H1 (cell line): ENCODE measurements around the gene NRN1L. TPM values are rescaled to one million over a fixed set of nuclear protein-coding genes. Genes with fewer than 3 reads are reported as not detected.

Experiments
- BCL11A ChIP-seq, 2 experiments: IDR thresholded peaks; one replicate each; pipeline ENCODE4 v1.6.1; 2011; ENCODE audit warnings: low read depth in 2 of 2, low read length in 2 of 2, mild to moderate bottlenecking in 2 of 2
- CTBP2 ChIP-seq: IDR thresholded peaks from 2 replicates; pipeline ENCODE4 v1.7.0; 2011; ENCODE audit warnings: borderline replicate concordance, mild to moderate bottlenecking, moderate library complexity, mixed read lengths, low read length; ENCODE audit not compliant: insufficient read depth, insufficient read length
- EP300 ChIP-seq, 2 experiments: IDR thresholded peaks; 1 replicate in 1 of 2; 2 replicates in 1 of 2; pipeline ENCODE4 v1.6.1; 2011 to 2012; ENCODE audit warnings: low read depth in 2 of 2, low read length in 2 of 2, mild to moderate bottlenecking in 2 of 2, borderline replicate concordance in 1 of 2, inconsistent platforms in 1 of 2, moderate library complexity in 1 of 2
- EZH2 ChIP-seq: fragments of 200-600 bp; sonication (generic); IDR thresholded peaks from 2 replicates; pipeline ENCODE4 v1.7.1; 2012; ENCODE audit warnings: low read depth, mild to moderate bottlenecking, moderate library complexity, low read length, inconsistent platforms; ENCODE audit not compliant: severe bottlenecking
- GABPA ChIP-seq: IDR thresholded peaks from 2 replicates; pipeline ENCODE4 v1.6.1; 2011; ENCODE audit warnings: mild to moderate bottlenecking, low read length, moderate library complexity, borderline replicate concordance; ENCODE audit not compliant: insufficient read depth
- POLR2AphosphoS5 ChIP-seq: IDR thresholded peaks from 2 replicates; pipeline ENCODE4 v1.6.1; 2011; ENCODE audit warnings: low read depth, low read length
- SIN3A ChIP-seq, 2 experiments: IDR thresholded peaks in 1 of 2; conservative IDR thresholded peaks in 1 of 2; 2 replicates each; pipeline ENCODE4 v1.6.1; 2011 to 2012; ENCODE audit warnings: low read length in 2 of 2, improper control_type of control experiment in 1 of 2, low read depth in 1 of 2, mild to moderate bottlenecking in 1 of 2
- SP2 ChIP-seq: IDR thresholded peaks from 2 replicates; pipeline ENCODE4 v1.6.1; 2012; ENCODE audit warnings: mild to moderate bottlenecking, low read length, inconsistent platforms
- SP4 ChIP-seq: IDR thresholded peaks from 2 replicates; pipeline ENCODE4 v1.6.1; 2012; ENCODE audit warnings: low read length, inconsistent platforms
- SRF ChIP-seq: IDR thresholded peaks from 2 replicates; pipeline ENCODE4 v1.6.1; 2011; ENCODE audit warnings: mild to moderate bottlenecking, low read depth, low read length, moderate library complexity
- polyA plus RNA-seq, 7 experiments: library from polyadenylated mRNA; depleted of rRNA in 3 of 7; stranded (reverse) in 5 of 7; unstranded in 2 of 7; fragments of >200 nt in 5 of 7; fragments of 200-250 nt in 2 of 7; gene quantifications; 1 replicate in 5 of 7; 2 replicates in 1 of 7; 4 replicates in 1 of 7; pipeline versions ENCODE4 v1.2.1 to v1.2.3, GENCODE V29; 2011 to 2013; ENCODE audit warnings: missing spikeins in 2 of 7, mixed read lengths in 2 of 7
- total RNA-seq: library from RNA; stranded (reverse); fragmentation: NEBNext Ultra II Directional; extraction: Animal tissue kit (Norgen Biotek cat#: 25700); gene quantifications from 2 replicates; pipeline ENCODE4 v1.2.1, GENCODE V29; 2021
- TF ChIP-seq, protein P1 (sequence below): IDR thresholded peaks from 2 replicates; pipeline ENCODE4 v1.6.1; 2011; ENCODE audit warnings: low read length, improper control_type of control experiment
- TF ChIP-seq, protein P2 (sequence below): IDR thresholded peaks from 2 replicates; pipeline ENCODE4 v1.6.1; 2012; ENCODE audit warnings: inconsistent platforms
- TF ChIP-seq, protein P3 (sequence below), 3 experiments: IDR thresholded peaks; 1 replicate in 2 of 3; 2 replicates in 1 of 3; pipeline versions ENCODE4 v1.5.1 to v1.6.1; 2011; ENCODE audit warnings: low read length in 3 of 3, mild to moderate bottlenecking in 3 of 3, inconsistent platforms in 2 of 3, low read depth in 1 of 3, moderate library complexity in 1 of 3; ENCODE audit not compliant: insufficient read depth in 1 of 3; ENCODE audit errors: control extremely low read depth in 1 of 3
- TF ChIP-seq, protein P4 (sequence below): IDR thresholded peaks from 2 replicates; pipeline ENCODE4 v1.6.1; 2011; ENCODE audit warnings: low read depth, mild to moderate bottlenecking, low read length; ENCODE audit not compliant: insufficient read depth

NRN1L gene
- total and polyA plus RNA-seq, 2 of the 8 experiments (the other 6 are each of a cell fraction or from before 2014, with no cell fraction given), result 4.1 to 35.2 TPM

DNA sequence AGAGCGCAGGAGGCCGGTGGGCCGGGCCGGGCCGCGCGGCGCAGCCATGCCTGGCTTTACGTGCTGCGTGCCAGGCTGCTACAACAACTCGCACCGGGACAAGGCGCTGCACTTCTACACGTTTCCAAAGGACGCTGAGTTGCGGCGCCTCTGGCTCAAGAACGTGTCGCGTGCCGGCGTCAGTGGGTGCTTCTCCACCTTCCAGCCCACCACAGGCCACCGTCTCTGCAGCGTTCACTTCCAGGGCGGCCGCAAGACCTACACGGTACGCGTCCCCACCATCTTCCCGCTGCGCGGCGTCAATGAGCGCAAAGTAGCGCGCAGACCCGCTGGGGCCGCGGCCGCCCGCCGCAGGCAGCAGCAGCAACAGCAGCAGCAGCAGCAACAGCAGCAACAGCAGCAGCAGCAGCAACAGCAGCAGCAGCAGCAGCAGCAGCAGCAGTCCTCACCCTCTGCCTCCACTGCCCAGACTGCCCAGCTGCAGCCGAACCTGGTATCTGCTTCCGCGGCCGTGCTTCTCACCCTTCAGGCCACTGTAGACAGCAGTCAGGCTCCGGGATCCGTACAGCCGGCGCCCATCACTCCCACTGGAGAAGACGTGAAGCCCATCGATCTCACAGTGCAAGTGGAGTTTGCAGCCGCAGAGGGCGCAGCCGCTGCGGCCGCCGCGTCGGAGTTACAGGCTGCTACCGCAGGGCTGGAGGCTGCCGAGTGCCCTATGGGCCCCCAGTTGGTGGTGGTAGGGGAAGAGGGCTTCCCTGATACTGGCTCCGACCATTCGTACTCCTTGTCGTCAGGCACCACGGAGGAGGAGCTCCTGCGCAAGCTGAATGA is 42.0 kb upstream of the NRN1L start (continued):
- TF ChIP-seq, protein P1, sequence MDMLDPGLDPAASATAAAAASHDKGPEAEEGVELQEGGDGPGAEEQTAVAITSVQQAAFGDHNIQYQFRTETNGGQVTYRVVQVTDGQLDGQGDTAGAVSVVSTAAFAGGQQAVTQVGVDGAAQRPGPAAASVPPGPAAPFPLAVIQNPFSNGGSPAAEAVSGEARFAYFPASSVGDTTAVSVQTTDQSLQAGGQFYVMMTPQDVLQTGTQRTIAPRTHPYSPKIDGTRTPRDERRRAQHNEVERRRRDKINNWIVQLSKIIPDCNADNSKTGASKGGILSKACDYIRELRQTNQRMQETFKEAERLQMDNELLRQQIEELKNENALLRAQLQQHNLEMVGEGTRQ, result no peak
- TF ChIP-seq EP300 (IDR thresholded peaks at IDR 0.05; ENCODE audit: borderline replicate concordance in 1 of 2, low read depth in 2 of 2, low read length in 2 of 2), result no peak
- TF ChIP-seq CTBP2, result no peak
- TF ChIP-seq, protein P2, sequence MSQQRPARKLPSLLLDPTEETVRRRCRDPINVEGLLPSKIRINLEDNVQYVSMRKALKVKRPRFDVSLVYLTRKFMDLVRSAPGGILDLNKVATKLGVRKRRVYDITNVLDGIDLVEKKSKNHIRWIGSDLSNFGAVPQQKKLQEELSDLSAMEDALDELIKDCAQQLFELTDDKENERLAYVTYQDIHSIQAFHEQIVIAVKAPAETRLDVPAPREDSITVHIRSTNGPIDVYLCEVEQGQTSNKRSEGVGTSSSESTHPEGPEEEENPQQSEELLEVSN, result 0 out of 2 replicates have a peak, but pooled peaks have one; percentile 36
- no peak for TF ChIP-seq SP4
- 0 out of 2 replicates have a peak, but pooled peaks have one; percentile 19 for TF ChIP-seq SRF
- TF ChIP-seq GABPA, result no peak
- TF ChIP-seq, protein P3, sequence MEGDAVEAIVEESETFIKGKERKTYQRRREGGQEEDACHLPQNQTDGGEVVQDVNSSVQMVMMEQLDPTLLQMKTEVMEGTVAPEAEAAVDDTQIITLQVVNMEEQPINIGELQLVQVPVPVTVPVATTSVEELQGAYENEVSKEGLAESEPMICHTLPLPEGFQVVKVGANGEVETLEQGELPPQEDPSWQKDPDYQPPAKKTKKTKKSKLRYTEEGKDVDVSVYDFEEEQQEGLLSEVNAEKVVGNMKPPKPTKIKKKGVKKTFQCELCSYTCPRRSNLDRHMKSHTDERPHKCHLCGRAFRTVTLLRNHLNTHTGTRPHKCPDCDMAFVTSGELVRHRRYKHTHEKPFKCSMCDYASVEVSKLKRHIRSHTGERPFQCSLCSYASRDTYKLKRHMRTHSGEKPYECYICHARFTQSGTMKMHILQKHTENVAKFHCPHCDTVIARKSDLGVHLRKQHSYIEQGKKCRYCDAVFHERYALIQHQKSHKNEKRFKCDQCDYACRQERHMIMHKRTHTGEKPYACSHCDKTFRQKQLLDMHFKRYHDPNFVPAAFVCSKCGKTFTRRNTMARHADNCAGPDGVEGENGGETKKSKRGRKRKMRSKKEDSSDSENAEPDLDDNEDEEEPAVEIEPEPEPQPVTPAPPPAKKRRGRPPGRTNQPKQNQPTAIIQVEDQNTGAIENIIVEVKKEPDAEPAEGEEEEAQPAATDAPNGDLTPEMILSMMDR (IDR thresholded peaks at IDR 0.05; ENCODE audit: control extremely low read depth in 1 of 3, insufficient read depth in 1 of 3, low read depth in 1 of 3, low read length in 3 of 3), result peak; percentile 34 to 49 (median 43)
- TF ChIP-seq, protein P4, sequence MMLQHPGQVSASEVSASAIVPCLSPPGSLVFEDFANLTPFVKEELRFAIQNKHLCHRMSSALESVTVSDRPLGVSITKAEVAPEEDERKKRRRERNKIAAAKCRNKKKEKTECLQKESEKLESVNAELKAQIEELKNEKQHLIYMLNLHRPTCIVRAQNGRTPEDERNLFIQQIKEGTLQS, result no peak
- no peak for TF ChIP-seq BCL11A (IDR thresholded peaks at IDR 0.05; ENCODE audit: low read depth in 2 of 2, low read length in 2 of 2)
- TF ChIP-seq POLR2AphosphoS5, result no peak
- no peak for TF ChIP-seq SP2
- TF ChIP-seq SIN3A (conservative IDR thresholded peaks at IDR 0.05 in 1 of 2, IDR thresholded peaks at IDR 0.05 in 1 of 2; ENCODE audit: low read depth in 1 of 2, low read length in 2 of 2), result peak in 1 of 2 experiments; percentile 73; a peak in 1 of 4 replicates
- TF ChIP-seq EZH2, result no peak
